Measurements from ENCODE around the gene CCS.
"Not testable (repeated sequence)": the region's sequence is repeated elsewhere in the genome, so short reads cannot be mapped to it uniquely, and the experiment has no call there.

Gene CCS

DNA sequence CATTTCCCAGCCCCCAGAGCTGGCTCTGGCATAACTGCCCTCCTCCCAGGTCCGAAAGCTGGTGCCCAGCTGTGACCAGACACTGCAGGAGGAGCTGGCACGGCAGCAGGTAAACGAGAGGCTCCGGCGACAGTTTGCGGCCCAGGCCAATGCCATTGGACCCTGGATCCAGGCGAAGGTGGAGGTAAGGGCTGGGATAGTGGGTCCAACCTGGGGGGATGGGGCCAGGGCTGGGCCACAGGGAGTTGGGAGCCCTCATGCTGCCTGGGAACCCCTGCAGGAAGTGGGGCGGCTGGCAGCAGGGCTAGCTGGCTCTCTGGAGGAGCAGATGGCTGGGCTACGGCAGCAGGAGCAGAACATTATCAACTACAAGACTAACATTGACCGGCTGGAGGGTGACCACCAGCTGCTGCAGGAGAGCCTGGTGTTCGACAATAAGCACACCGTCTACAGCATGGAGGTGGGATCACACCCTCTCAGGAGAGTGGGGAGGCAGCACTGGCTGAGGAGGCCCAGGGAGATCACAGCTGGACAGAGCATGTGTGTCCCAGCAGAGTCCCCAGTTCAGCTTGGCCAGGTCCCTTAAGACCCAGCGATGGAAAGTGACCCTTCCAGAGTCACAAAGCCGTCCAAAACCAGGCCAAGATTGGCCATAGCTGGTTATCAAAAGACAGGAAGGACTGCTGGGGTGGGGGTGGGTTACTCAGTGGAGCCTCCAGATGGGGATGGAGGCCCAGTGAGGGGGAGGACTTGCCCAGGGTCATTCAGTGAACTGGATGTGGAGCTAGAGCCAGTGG lies 31.6 kb upstream of the CCS start:
- no peak for DNase-seq (ENCODE audit: low read depth, low spot score)

GRCh38 chr11:66561975-66562248 lies 31.1 kb upstream of the CCS start:
- DNase-seq (ENCODE audit: low read depth, low spot score) = no peak

DNA sequence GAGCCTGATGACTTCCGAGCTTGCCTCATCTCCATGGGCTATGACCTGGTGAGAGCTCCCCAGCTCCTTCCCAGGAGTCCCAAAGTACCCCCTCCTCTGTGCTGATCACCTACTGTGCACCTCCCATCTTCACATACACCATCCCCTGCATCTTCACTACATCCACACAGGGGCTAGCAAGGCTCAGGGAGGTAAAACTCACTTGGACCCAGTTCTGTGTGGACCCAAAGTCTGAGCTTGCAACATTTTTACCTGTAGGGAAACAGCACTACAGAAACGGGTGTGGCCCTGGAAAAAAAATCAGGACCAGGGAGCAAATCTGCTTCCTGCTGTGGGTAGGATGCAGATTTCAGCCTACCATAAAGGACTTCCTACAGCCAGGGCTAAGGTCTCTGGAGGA lies 30.7 kb upstream of the CCS start:
- DNase-seq (ENCODE audit: low read depth, low spot score) = no peak

GRCh38 chr11:66562907-66563583 lies 29.9 kb upstream of the CCS start:
- no peak for DNase-seq (ENCODE audit: low read depth, low spot score)

GRCh38 chr11:66563832-66564231 lies 29.2 kb upstream of the CCS start:
- DNase-seq (ENCODE audit: low read depth, low spot score) = no peak

GRCh38 chr11:66564538-66564937 lies 28.4 kb upstream of the CCS start:
- DNase-seq (ENCODE audit: low read depth, low spot score) = no peak

DNA sequence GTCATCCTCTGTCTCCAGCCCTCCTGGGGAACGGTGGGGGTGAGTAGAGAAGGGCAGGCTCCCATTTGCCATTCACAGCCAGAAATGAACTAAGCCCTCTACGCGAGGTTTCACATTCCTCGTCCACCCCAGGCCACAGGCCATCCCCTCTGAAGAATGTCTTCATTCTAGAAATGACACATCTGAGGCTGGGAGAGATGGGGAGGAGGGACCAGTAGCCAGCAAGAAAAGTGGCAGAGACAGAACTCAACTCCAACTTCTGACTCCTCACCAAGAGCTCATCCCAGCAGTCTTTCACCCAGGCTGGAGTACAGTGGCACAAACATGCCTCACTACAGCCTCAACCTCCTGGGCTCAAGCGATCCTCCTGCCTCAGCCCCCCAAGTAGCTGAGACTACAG lies 28.0 kb upstream of the CCS start:
- DNase-seq (ENCODE audit: low read depth, low spot score) = no peak

DNA sequence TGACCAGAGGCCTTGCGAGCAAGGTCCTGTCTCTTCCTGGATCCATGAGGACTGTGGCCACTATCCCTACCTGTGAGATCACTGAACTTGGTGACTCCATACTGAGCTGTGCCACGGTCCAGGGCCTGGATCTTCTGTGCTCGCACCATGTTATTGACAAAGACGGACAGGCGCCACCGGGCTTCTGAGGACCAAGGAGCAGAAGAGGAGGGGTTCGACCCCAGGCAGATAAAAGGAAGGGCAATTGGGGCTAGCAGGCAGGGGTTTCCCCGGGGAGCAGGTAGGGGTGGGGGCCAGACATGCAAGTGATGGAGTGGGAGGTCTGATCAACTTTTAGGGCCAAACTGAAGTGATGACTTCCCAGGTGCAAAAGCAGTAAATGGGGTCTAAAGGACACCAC lies 26.8 kb upstream of the CCS start:
- DNase-seq (ENCODE audit: low read depth, low spot score) = no peak

DNA sequence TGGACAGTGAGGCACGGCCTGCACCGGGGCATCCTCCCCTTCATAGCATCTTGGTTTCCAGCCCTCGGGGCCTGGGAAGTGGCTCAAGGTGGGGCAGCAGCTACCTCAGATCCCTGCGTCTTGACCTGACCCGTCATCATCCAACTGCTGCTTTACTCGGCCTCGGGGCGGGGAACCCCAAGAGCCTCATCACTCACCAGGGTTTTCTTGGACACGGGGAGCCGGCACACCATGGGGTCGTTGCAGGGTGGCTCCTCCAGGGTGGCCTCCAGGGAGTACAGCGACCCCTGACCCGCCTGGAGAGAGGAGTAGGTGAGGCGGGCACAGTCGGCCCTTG lies 25.2 kb upstream of the CCS start:
- no peak for DNase-seq (ENCODE audit: low read depth, low spot score)

- no peak for DNase-seq (ENCODE audit: low read depth, low spot score)
These were observed 24.7 kb upstream of the CCS start, which contains the start of gene CTSF for GRCh38 chr11:66568124-66568916. TSS of gene CTSF (minus strand) at chr11:66568606. CDS start at chr11:66568486, 120 bp downstream.

DNA sequence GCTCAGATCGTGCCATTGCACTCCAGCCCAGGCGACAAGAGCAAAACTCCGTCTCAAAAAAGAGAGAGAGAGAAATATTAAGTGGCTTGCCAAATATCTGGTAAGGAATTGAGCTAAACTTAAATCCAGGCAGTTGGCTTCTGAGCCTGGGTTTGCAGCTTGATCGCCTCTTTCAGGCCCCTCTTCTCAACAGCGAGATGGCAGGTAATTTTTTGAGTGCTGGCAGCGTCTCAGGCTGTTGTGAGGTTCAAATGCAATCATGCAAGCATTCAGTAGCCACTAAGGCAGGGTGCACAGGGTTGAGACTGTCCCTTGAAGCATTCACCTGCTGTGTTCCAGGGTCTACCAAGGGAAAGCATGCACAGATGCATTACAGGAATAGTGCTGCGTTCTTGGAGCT lies 23.9 kb upstream of the CCS start:
- DNase-seq (ENCODE audit: low read depth, low spot score) = no peak

DNA sequence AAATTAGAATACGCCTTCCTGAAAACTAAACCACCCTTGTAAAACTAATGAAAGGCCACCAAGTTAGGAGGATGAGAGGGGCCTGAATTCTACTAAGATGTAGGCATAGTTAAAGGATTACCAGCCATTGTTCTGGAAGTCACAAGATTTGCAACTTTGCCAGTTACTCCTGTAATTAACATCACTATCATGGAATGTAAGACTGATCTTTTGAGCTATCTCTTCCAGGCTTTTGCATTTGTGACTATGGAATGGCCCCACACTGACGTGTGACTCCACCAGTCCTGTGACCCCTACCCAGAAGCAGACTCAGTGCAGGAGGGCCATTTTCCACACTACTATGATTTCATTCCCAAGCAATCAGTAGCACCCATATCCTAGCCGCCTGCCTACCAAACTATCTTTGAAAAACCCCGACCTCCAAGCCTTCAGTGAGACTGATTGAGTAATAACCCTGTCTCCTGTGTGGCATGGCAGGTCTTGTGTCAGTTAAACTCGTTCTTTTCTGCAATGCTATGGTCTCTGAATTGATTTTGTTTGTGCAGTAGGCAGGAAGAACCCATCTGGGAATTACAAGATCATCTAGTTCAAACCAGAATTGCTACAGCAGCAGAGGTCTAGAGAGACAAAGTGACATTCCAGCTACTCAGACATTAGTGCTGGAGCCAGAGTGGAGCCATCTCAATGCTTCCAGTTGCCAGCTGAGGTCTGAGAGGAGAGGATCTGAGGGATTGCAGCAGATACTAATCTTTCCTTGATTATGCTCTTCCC lies 22.7 kb upstream of the CCS start:
- no peak for DNase-seq (ENCODE audit: low read depth, low spot score)

- no peak for DNase-seq (ENCODE audit: low read depth, low spot score)
These were observed 22.2 kb upstream of the CCS start for GRCh38 chr11:66570850-66571180.

GRCh38 chr11:66579017-66579606 lies 13.9 kb upstream of the CCS start:
- no peak for DNase-seq (ENCODE audit: low read depth, low spot score)

DNA sequence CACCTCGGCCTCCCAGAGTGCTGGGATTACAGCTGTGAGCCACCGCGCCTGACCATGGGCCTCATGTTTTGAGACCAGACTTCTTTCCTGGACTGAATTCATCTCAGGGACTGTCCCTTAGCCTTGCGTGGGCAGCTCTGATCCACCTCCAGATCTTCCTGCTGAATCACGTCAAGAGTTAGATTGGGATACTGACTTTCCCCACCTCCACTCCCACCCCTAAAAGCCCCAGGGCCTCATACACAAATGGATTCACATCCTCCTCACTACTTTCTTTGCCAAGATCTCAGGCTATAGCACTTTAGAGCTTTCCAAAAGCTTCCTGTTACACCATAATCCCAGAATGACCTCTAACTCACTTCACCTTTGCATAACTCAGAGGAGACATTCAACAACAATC lies 12.2 kb upstream of the CCS start:
- no peak for DNase-seq (ENCODE audit: low read depth, low spot score)

GRCh38 chr11:66581261-66581660 lies 11.7 kb upstream of the CCS start:
- DNase-seq (ENCODE audit: low read depth, low spot score) = no peak

- not testable (repeated sequence) for DNase-seq (ENCODE audit: low read depth, low spot score)
These were observed 10.3 kb upstream of the CCS start for GRCh38 chr11:66582565-66583147.

DNA sequence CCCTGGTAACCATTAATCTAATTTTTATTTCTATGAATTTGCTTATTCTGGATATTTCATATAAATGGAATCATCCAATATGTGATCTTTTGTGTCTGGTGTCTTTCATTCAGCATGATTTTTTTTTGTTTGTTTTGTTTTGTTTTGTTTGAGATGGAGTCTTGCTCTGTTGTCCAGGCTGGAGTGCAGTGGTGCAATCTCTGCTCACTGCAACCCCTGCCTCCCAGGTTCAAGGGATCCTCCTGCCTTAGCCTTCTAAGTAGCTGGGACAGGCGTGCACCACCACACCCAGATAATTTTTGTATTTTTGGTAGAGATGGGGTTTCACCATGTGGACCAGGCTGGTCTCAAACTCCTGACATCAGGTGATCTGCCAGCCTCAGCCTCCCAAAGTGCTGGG lies 7.5 kb upstream of the CCS start:
- not testable (repeated sequence) for DNase-seq (ENCODE audit: low read depth, low spot score)

GRCh38 chr11:66586136-66586535 lies 6.8 kb upstream of the CCS start:
- no peak for DNase-seq (ENCODE audit: low read depth, low spot score)

DNA sequence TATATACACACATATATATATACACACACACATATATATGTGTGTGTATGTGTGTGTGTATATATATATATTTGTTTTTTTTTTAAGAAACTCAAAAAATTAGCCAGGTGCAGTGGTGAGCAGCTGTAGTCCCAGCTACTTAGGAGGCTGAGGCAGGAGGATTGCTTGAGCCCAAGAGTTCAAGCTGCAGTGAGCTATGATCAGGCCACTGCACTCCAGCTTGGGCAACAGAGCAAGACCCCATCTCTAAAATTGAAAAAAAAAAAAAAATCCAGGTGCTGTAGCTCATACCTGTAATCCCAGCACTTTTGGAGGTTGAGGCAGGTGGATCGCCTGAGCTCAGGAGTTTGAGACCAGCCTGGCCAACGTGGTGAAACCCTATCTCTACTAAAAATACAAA lies 3.7 kb upstream of the CCS start:
- not testable (repeated sequence) for DNase-seq (ENCODE audit: low read depth, low spot score)

- no peak for DNase-seq (ENCODE audit: low read depth, low spot score)
These were observed 2.8 kb upstream of the CCS start for GRCh38 chr11:66589996-66590675.
